ENCODE data around the gene SMYD3.

Gene SMYD3

DNA sequence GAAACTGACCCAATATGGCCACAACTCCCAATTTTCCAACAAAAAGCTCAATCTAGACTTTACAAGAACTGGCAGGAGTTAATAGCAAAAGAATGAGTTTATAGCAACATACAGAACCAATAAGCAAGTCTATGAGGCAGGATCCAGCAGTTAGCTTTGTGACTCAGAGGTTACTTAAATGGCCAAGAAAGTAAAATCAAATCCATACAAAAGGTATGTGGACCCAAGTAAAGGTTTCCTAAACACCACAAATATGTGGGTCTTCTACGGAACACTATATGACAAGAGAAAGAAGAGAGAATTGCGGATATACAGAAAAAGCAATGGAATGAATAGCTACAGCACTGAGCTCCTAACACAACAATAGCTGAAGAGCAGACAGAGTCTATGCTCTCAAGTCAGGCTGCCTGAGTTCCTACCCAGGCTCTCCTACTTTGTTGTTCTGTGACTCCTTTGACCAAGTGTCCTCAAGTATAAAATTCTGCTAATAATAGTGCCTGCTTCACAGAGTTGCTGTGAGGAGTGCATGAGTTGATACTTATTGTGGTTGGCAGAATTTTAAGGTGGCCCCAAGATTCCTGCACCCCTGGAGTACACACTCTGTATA is 204.3 kb downstream of the SMYD3 start:
- DNase-seq: no peak

DNA sequence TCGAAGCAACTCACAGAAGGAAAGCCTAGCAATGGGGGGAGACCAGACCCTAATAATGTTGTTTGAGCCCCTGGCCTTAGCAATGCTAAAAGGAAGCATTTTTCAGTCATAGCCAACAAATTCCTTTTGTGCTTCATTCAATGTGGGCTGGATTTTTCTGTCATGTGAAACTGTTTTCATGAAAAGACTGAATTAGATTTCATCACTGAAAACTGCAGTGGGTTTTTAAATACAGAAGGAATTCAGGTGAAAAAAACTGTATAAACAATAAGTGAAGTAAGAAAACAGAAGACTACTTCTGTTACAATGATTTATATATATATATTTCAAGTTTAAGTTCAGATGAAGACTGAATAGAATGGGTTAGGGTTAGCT is 204.8 kb downstream of the SMYD3 start:
- no peak for DNase-seq

DNA sequence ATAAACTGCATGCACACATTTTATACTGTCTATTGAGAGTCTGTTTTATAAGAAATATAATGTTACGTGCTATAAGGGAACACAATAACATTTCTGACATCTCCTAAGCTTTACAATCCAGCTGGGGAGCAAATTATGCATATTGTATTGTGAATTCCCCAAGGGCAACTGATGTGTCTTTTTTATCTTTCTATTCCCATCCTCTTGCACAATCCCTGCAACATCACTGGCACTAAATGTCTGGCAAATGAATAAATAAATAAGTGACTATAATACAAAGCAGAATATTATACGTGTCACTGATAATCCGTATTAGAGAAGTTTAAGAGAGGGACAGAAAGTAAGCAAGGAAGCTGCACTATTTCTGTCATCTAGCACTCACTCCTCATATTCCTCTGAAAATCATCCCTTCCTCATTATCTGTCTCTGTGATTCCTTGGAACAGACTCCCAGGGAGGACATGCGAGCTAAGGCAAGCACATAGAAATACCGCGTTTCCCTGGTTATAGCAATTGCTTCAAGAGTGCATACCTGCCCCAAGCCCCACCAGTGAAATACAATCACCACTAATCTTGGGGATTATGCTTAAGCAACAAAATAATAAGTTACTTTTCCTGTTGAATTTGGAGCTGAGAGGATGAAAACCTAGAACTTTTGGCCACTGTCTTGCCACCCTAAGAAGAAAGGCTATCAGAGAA is 205.4 kb downstream of the SMYD3 start:
- DNase-seq: no peak

DNA sequence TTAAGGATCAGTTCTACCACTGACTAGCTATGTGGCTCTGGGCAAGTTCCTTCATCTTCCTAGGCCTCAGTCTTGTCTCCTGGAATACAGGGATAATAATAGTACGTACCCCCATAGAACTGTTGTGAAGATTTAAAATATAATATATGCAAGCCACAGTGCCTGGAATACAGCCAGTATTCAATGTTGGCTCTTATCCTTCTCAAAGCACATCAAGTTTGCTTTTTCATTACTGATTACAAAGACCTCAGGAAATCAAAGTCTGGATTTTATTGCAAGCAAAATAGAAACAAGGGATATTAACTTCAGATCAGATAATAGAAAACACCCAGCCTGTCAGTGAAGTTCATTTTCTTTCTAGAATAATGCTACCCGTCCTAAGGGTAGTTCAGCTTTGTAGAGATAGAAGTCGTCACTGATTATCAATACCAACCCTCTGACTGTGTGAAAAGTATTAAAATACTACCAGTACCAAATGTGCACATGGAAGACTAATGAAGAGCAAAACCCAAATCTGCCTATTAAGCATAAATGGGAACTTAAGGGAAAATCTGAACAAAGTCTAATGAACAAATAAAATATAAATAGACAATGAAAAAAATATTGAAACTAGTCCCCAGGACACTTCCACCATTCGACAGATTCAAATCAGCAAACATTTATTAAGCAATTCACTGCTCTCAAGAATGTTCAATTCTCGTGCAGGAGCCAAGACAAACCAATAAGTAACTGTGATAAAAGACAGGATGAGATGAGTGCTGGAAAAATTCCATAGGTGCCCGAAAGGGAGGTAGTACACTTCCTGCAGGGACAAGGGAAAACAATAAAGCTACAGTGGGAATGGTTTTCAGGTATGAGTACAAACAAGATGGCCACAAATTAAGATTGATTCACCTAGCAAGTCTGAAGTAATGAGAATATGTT is 206.2 kb downstream of the SMYD3 start:
- DNase-seq: no peak

DNA sequence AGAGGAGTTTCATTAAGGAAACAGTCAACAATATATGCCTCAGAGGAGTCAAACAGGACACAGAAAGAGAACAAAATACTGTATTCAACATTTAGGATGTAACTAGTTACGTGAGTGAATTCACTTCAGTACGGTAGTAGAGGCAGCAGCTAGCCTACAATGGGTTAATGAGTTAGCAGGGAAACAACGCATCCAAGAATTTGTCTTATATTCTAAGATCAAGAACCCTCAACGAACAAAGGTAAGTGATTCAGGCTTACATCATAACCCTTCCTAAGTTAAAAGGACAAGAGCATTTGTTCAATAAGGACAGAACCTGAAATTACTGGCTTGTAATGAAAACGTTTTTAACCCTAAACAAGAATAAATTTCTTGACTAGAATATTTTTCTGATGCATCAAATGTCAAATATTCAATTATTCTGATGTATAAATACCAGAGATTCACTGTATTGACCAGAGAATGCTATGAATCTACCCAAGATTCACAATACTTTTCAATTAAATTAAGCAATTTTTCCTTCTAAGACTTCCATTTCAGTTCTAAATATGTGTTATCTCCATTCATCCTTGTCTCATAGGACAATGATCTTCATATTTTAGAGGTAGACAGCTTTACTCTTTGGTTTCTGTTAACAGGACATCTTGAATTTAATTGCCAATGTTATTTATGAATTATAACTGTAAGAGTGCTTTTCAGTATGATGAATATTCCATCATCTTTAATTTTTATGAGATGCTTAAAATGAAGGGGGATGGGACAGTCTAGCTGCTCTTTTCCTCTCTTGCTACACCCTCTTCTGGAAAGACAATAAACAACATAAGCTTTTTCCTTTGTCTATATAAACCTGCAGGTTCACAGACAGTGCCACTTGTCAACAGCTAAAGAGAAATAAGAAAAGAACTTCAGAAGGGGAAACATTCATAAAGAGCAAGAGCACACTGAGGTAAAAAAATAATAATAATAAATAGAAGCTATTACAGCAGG is 209.5 kb downstream of the SMYD3 start:
- no peak for DNase-seq

DNA sequence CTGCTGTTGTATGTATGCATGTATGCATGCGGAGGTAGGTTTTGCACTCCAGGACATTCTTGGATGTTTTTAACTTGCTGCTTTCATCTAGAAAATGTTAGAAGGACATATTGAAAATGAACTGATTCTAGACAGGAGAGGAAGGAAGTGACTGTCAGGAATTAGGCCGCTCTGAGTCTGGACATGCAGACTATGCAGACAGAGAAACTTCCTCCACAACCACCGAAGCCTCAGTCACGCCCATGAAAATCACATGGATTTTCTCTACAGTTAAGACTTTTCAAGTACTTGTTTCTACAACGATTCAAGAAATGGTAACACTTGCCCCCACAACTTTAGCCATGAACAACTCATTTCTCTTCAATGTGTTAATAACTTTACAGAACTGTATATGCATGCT is 211.1 kb downstream of the SMYD3 start:
- no peak for DNase-seq

DNA sequence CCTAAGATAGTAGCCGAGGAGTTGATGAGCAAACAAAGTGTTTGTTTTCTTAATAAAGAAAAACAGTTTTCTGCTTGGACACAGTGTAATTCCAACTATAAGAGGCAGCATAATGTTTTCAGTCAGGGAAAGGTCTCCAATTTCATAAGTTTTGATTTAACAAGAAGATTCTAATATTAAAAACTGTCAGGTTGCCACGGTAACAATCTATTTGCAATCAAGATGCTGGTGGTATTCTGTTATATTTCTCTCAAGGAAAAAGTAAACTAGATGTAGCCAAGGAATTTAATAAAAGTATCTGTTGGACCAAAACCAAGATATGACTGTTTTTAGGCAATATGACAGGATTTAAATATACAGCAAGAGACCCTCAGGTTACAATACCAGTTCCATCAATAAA is 211.7 kb downstream of the SMYD3 start:
- DNase-seq: no peak

DNA sequence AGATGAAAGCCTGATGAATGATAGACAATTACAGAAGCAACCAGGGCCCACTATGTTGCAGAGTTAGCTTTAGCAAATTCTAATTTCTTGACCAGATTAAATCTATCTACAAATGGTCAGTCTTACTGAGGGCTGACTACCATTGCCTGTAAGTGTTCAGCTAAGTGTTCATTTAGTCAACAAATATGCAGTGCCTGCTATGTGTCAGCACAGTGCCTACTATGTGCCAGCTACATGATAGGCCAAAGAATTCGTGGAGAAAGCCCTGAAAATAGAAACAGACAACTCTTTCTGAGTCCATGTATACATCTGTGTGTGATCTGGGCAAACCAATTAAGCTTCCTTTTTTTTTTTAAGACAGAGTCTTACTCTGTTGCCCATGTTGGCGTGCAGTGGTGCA is 212.8 kb downstream of the SMYD3 start:
- DNase-seq: no peak

DNA sequence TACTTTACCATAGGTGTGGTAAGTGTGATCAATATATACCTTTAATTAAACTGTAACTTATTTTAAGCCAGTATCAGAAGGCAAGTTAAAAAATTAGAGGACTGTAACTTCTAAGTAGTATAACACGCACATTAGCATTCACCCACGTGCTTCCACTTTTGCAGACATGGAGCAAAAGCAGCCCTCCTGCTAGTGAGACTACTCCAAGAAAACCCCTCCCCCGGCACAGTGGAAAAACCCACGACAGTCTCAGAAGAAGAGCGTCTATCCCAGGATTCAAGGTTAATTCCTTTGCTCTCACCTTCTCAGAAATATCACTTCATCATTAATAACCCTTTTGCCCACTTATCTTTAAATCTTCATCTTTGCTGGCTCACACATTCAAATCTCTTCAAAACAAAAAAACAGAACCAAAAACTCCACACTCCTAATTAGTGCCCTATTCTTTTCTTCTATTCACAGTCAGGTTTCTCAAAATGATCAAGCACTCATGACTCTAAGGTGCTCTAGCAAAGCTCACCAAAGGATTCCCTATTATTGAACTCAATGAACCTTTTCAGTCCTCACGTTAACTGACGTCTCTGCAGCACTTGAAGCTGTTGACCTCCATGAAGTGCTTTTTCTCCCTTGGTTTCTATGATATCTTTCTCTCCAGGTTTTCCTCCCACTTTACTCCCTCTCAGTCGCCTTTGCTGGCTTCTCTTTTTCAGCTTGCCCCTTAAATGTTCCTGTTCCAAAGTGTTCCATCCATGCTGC is 213.5 kb downstream of the SMYD3 start:
- no peak for DNase-seq

DNA sequence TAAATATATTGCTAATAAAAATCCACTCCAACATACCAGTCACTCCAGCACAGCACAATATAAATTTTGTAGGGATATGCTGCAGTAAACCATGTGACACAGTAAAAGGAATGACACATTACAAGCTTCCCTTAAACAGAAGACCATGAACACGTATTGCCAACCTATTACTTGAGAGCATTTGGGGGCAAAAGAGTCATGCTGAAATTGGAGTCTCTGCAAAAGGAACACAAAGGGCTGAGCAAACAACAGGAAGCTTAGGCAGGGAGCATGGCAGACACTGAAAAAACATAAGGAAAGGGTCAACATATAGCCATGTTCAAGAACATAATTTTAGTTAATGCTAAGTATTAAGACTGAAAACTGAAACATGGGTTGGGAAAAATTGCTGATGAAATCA is 214.5 kb downstream of the SMYD3 start:
- DNase-seq: no peak

DNA sequence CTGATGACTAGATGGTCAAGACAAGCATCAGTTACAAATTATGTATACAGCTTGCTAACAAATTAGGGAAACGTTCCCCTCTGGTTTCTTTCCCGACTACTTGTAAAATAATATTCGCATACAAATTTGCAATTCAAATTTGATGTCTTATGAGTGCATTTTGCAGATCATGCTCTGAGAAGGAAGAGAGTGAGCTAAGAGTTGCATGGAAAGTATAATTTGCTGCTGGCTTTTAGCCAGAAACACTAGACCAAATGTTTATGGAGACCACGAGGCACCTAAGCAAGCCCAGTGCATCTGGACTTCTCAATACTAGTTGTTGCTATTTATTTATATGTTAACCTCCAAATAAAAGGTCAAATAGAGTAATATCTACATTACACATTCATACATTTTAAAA is 216.0 kb downstream of the SMYD3 start:
- no peak for DNase-seq

DNA sequence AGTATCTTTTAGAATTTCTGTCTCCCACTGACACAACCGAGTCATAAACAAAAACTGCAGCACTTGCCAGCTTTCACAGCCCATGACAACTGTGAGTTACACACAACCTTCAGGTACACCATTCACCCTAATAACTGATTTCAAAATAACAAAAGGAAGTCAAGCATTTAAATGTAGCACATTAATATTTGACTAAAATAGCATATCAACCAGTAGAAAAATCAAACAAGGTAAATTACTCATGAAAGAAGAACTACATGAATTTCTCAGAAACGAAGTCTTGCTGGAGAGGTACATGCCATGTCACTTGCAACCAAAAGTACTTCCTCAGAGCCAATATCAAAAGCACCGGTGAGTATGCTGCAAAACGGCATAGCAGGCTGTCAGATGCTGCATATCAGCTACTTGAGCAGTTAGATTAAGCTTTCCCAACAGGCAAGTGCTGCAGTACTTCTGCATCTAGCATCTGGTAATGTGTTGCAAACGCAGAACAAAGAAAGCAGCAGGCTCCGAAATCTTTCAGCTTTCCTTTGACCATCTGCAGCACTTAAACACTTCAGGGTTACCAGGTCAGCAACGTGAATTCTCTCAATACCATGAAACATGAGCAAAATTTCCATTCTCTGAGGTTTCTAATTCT is 223.2 kb downstream of the SMYD3 start:
- no peak for DNase-seq

DNA sequence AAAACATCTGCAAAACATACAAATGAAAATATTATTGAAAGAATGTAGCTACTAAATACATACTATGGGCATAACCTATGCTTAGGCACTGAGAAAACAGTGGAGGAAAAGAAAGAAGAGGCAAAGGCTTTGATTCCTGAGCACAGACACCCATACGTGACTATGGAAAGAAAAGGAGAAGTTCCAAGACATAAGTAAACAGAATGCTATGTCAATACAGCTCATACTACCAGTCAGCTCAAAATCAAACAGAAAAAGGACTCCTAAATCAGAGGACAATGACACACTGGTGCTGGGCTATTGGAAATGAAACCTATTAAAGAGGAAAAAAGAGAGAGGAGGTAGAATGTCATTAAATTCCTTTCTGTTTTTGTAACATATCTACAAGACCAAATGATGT is 225.4 kb downstream of the SMYD3 start:
- DNase-seq: no peak

DNA sequence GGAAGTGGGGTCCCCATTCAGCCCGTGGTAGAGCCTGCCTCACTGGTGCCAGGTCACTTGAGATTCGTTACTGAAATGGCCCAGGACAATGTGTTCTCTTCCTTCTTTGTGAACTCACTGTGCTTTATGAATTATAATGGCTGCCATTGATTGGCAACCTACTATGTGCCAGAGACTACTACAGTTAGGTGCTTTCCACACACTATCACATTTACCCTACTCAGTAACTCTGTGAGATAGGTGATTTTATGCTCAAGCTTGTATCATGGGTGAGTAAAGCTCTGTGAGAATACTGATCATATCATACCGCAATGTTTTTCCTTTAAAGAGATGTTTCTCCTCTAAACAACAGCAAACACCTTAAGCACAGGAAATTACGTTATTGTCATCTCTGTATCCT is 225.9 kb downstream of the SMYD3 start:
- DNase-seq: no peak

DNA sequence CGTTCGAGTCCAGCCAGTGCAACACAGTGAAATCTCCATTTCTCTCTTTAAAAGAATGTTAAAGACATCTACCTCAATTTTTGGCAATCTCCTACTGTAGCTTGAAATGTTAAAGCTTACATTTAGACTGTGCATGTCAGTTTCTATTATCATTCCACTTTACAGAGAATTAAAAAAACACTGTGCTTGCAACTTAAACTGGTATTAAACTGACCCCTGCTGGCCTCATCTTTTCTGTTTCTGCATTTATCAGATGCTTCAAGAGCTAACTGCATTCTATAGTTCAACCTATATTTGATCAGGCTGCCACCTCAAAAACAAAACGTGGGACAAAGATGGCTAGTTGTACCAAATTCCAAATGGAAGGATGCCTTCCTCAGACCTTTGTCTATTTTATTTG is 226.5 kb downstream of the SMYD3 start:
- no peak for DNase-seq

DNA sequence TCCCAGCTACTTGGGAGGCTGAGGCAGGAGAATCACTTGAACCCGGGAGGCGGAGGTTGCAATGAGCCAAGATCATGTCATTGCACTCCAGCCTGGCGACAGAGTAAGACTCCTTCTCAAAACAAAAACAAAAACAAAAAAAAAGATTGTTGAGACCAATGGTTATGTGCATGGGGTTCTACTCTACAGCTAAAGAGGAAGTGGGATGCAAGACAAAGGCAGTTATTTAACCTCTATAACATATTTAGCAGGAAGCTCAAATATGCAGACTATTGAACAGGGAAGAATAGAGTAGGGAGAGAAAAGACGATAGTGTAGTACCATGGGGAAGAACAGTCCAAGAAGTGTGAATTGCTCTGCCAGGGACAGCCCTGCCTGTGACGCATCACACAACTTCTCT is 227.7 kb downstream of the SMYD3 start:
- DNase-seq: no peak

DNA sequence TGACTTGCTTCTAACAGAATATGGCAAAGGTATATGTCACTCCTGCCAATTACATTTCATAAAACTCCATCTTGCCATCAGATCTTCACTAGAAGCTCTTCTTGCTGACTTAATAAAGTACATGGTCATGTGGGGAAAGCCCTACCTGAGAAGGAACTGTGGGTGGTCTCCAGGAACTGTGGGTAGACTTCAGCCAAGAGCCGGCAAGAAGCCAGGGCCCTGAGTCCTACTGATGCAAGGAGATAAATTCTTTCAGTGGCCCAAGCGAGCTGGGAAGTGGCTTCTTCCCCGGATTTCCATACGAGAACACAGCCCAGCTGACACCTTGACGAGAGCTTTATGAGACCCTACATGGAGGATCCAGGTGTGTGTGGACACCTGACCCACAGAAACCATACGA is 228.7 kb downstream of the SMYD3 start:
- no peak for DNase-seq

DNA sequence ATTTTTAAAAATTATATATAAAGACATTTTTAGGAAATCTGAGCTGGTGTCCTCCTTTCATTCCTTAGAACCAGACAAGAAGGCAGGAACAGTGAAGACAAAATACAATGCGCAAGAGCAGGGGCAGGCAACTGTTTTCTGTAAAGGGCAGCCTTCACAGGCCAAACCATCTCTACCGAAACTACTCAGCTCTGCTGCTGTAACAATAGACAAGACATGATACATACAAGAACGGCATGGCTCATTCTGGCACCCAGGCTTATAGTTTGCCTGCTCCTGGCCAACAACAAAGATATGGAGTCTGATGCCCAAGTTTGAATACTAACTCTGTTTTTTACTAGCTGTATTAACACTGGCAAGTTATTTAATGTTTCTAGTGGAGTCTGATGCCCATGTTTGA is 232.0 kb downstream of the SMYD3 start:
- DNase-seq: no peak

DNA sequence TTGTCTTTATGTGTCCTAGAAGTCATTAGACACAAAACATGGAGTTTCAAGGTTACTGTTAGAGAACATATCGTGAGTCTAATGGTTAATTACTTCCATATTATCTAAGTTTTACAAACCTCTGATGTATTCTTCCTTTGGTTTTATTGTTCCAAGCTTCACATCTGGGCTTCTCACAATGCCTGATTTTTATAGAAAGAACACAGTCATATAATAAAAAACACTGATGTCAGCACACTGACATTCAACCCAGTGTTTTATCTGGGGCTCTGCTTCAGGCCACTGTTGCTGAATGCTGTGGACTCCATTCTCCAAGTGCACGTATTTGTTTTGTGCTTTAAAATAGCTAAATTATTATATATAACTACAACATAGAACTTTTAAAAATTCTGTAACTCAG is 232.9 kb downstream of the SMYD3 start:
- no peak for DNase-seq

DNA sequence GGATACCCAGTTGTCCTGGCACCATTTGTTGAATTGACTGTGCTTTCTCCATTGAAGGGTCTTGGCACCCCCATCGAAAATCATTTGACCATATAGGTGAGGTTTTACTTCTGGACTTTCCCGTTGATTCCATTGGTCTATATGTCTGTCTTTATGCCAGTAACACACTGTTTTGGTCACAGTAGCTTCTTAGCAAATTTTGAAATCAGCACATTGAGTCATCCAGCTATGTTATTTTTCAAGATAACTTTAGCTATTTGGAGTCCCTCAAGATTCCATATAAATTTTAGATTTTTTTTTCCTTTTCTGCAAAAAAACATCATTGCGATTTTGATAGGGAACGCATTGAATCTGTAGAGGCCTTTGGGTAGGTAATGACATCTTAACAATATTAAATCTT is 235.6 kb downstream of the SMYD3 start:
- no peak for DNase-seq

DNA sequence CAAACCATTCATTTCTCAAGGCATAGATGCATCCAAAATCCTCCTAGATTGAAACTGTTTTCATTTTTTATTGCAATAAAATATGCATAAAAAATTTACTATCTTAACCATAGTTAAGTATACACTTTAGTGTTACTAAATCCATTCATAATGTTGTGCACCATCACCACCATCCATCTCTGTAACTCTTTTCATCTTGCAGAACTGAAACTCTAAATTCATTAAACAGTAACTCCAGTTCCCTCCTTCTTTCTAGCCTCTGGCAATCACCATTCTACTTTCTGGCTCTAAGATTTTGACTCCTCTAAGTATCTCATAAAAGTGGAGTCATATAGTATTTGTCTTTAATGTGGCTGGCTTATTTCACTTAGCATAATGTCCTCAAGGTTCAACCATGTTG is 236.8 kb downstream of the SMYD3 start:
- DNase-seq: no peak

DNA sequence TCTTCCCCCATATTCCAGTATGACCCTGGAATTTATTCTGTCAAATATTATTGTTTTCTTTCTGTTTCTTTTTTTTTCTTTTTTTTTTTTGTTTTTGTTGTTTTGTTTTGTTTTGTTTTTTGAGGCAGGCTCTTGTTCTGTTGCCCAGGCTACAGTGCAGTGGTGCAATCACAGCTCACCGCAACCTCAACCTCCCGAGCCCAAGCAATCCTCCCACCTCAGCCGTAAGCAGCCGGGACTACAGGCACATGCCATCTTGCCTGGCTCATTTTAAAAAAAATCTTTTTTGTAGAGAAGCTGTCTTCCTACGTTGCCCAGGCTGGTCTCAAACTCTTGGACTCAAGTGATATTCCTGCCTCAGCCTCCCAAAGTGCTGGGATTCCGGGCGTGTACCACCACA is 237.6 kb downstream of the SMYD3 start:
- no peak for DNase-seq

All from activated CD8-positive, alpha-beta memory T cell treated with anti-CD3 and anti-CD28 coated beads for 24 hours (primary cell).